ENCODE measurements around the gene P2RY6.

Gene P2RY6

GRCh38 chr11:73271936-73272679, at the start of gene P2RY6:
Gene P2RY6 (plus strand): TSS chr11:73272338. CDS start chr11:73296519, 24,181 bp downstream.
- H3K27ac ChIP-seq, result no peak within 1 kb of the TSS
- no peak for TF ChIP-seq ZFX (IDR thresholded peaks at IDR 0.05; ENCODE audit: borderline replicate concordance)
- TF ChIP-seq, protein P1, sequence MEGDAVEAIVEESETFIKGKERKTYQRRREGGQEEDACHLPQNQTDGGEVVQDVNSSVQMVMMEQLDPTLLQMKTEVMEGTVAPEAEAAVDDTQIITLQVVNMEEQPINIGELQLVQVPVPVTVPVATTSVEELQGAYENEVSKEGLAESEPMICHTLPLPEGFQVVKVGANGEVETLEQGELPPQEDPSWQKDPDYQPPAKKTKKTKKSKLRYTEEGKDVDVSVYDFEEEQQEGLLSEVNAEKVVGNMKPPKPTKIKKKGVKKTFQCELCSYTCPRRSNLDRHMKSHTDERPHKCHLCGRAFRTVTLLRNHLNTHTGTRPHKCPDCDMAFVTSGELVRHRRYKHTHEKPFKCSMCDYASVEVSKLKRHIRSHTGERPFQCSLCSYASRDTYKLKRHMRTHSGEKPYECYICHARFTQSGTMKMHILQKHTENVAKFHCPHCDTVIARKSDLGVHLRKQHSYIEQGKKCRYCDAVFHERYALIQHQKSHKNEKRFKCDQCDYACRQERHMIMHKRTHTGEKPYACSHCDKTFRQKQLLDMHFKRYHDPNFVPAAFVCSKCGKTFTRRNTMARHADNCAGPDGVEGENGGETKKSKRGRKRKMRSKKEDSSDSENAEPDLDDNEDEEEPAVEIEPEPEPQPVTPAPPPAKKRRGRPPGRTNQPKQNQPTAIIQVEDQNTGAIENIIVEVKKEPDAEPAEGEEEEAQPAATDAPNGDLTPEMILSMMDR (IDR thresholded peaks at IDR 0.05), result no peak

GRCh38 chr11:73223998-73224730, 48.0 kb upstream of the P2RY6 start:
- TF ChIP-seq, protein P1 (IDR thresholded peaks at IDR 0.05), result no peak
- no peak for TF ChIP-seq ZFX (IDR thresholded peaks at IDR 0.05; ENCODE audit: borderline replicate concordance)
- no peak overlapping the region for H3K27ac ChIP-seq

GRCh38 chr11:73225001-73225686, 47.0 kb upstream of the P2RY6 start:
- TF ChIP-seq ZFX (IDR thresholded peaks at IDR 0.05; ENCODE audit: borderline replicate concordance), result no peak
- TF ChIP-seq, protein P1 (IDR thresholded peaks at IDR 0.05), result no peak
- H3K27ac ChIP-seq, result no peak overlapping the region

DNA sequence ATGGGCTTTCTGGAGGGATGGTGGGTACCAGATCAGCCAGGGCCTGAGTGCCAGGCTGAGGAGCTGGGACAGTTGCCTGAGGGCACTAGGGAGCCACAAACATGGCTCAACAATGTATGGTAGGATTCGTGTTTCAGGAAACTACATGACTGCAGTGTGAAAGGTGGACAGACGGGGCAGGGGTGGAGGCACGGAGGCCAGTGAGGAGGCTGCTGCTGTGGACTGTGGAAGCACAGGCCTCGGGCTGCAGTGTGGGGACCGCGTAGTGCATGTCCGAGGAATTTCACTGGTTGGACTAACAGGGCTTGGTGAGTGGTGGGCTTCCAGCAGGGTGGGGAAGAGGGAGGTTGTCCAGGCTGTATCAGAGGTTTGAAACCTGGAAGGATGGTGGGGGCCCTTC, 46.3 kb upstream of the P2RY6 start:
- H3K27ac ChIP-seq, result no peak overlapping the region
- TF ChIP-seq, protein P1 (IDR thresholded peaks at IDR 0.05), result no peak
- no peak for TF ChIP-seq ZFX (IDR thresholded peaks at IDR 0.05; ENCODE audit: borderline replicate concordance)

GRCh38 chr11:73226297-73227006, 45.7 kb upstream of the P2RY6 start:
- H3K27ac ChIP-seq, result no peak overlapping the region
- TF ChIP-seq, protein P1 (IDR thresholded peaks at IDR 0.05), result no peak
- no peak for TF ChIP-seq ZFX (IDR thresholded peaks at IDR 0.05; ENCODE audit: borderline replicate concordance)

- H3K27ac ChIP-seq, result no peak overlapping the region
- TF ChIP-seq, protein P1 (IDR thresholded peaks at IDR 0.05), result peak; percentile 63
- no peak for TF ChIP-seq ZFX (IDR thresholded peaks at IDR 0.05; ENCODE audit: borderline replicate concordance)
These were observed 44.4 kb upstream of the P2RY6 start for GRCh38 chr11:73227571-73228211.
